ENCODE results near the gene CYSRT1.

Gene CYSRT1

GRCh38 chr9:137213160-137214060 is 11.6 kb upstream of the CYSRT1 start:
- DNase-seq, result no peak

GRCh38 chr9:137214620-137215019 is 10.4 kb upstream of the CYSRT1 start:
- no peak for DNase-seq

GRCh38 chr9:137215196-137215986 is 9.6 kb upstream of the CYSRT1 start:
- DNase-seq, result no peak

GRCh38 chr9:137216188-137216965 is 8.6 kb upstream of the CYSRT1 start:
- DNase-seq, result no peak

GRCh38 chr9:137217276-137218211 is 7.4 kb upstream of the CYSRT1 start:
- DNase-seq, result peak; percentile 9

- DNase-seq, result no peak
Observed at GRCh38 chr9:137218212-137218753, 6.7 kb upstream of the CYSRT1 start.

GRCh38 chr9:137218754-137219271 is 6.2 kb upstream of the CYSRT1 start:
- no peak for DNase-seq

- no peak for DNase-seq
Observed at GRCh38 chr9:137219757-137220316, 5.1 kb upstream of the CYSRT1 start.

GRCh38 chr9:137220317-137221094 is 4.5 kb upstream of the CYSRT1 start:
- no peak for DNase-seq

- no peak for DNase-seq
Observed at GRCh38 chr9:137221095-137221505, 3.9 kb upstream of the CYSRT1 start.

- no peak for DNase-seq
Observed at GRCh38 chr9:137221506-137222111, 3.4 kb upstream of the CYSRT1 start.

GRCh38 chr9:137222190-137223077 is 2.5 kb upstream of the CYSRT1 start, which contains the start of gene RNF208:
RNF208 (minus strand) TSS chr9:137222240; CDS start chr9:137221212, 1,028 bp downstream.
- no peak for DNase-seq

- DNase-seq, result peak; percentile 87
Observed at GRCh38 chr9:137223078-137223970, 1.6 kb upstream of the CYSRT1 start.

- no peak for DNase-seq
Observed at GRCh38 chr9:137225699-137226331, 841 bp downstream of the CYSRT1 start.

GRCh38 chr9:137226338-137227053 is 1.5 kb downstream of the CYSRT1 start:
- no peak for DNase-seq
